Measurements from ENCODE around the gene TRAF7.
"Not testable (repeated sequence)": the region's sequence is repeated elsewhere in the genome, so short reads cannot be mapped to it uniquely, and the experiment has no call there.

The TRAF7 gene

GRCh38 chr16:2122429-2122828 is 33.2 kb upstream of the TRAF7 start:
- DNase-seq (ENCODE audit: low spot score), result no peak

GRCh38 chr16:2122934-2123683 is 32.5 kb upstream of the TRAF7 start:
- DNase-seq (ENCODE audit: low spot score), result not testable (repeated sequence)

GRCh38 chr16:2123706-2124376 is 31.7 kb upstream of the TRAF7 start:
- DNase-seq (ENCODE audit: low spot score), result not testable (repeated sequence)

- not testable (repeated sequence) for DNase-seq (ENCODE audit: low spot score)
Observed at GRCh38 chr16:2124377-2124693, 31.2 kb upstream of the TRAF7 start.

GRCh38 chr16:2124694-2125444 is 30.7 kb upstream of the TRAF7 start:
- peak; percentile 66 for DNase-seq (ENCODE audit: low spot score)

DNA sequence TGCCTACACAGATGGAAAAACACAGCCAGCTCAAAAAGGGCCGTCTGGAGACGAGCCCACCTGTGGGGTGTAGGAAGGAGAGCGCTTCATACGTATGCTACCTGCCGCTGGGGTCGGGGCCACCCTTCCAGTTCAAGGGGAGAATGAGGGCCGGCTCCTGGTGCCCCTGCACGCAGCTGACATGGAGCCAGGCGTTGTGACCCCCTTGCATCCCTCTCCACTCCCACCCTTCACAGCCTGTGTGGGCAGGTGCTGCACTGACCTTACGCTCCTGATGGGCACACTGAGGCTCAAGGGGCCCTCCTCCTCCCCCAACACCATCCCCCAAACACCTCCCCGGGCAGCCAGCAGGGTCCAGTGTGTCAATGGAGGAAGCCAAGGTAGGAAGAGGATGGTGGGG is 30.0 kb upstream of the TRAF7 start:
- DNase-seq (ENCODE audit: low spot score), result not testable (repeated sequence)

DNA sequence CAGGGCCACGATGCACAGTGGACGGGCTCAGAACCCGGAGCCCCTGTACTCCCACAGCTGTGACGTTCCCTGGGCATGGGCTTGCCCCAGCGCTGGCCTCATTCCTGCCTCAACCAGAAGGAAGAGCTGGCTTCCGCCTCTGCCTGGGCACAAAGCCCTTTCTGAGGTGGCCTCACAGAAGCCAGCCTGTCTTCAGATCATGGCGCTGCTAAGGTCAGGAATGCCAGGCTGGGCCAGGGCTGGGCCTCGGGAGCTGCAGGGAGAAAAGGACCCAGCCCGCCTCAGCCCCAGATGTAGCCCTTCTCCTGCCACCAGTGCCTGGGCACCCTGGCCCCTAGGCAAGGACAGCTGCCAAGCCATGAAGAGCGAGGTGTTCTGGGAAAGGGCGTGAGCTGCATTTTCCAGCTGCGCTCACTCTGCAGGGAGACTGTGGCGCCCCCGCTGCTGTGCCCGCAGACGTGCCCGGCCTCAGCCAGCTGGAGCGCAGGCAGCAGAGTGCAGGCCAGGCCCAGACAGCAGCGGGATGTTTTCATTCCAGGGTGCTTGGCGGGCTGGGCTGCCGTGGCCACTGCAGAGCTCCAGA is 29.3 kb upstream of the TRAF7 start:
- not testable (repeated sequence) for DNase-seq (ENCODE audit: low spot score)

DNA sequence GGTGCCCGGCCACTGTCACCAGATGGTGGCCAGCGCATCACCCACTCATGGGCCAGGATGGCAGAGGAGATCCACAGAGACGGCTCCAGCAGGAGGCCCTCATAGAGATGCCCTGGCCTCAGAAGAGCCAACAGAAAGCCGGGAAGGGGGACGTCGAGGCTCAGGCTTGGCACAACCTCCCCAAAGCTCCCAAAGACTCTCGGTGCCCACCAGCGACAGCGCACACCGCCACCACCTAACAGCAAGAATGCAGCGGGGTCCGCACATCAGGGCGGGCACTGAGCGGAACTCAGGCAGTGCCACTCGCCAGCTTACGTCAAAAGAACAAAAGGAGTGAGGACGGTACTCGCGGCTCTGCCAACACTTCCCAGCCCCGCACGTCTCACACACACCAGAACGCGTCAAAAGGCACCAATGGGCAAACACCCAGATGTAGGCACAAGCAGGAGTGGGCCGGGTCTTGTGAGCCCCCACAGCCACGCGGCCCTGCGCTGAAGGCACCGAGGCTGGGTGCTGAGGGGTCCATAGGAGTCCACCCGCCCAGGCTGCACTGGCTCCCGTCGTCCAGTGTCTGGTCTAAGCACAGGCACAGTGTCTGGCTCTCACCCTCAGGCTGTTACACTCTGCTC is 28.5 kb upstream of the TRAF7 start:
- DNase-seq (ENCODE audit: low spot score), result not testable (repeated sequence)

GRCh38 chr16:2127630-2128280 is 27.8 kb upstream of the TRAF7 start:
- not testable (repeated sequence) for DNase-seq (ENCODE audit: low spot score)

DNA sequence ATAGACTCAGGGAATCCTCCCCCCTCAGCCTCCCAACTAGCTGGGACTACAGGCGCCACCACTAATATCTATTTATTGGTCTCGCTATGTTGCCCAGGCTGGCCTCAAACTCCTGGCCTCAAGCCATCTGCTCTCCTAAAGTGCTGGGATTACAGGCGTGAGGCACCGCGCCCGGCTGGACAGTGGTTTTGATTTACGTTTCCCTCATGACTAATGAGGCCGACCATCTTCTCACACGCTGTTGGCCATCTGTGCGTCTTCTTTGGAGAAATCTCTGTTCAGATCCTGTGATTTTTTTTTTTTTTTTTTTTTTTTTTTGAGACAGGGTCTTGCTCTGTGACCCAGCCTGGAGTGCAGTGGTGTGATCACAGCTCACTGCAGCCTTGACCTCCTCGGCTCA is 26.3 kb upstream of the TRAF7 start:
- not testable (repeated sequence) for DNase-seq (ENCODE audit: low spot score)

- not testable (repeated sequence) for DNase-seq (ENCODE audit: low spot score)
Observed at GRCh38 chr16:2129890-2130447, 25.6 kb upstream of the TRAF7 start.

- not testable (repeated sequence) for DNase-seq (ENCODE audit: low spot score)
Observed at GRCh38 chr16:2133797-2134196, 21.8 kb upstream of the TRAF7 start.

GRCh38 chr16:2135071-2135470 is 20.5 kb upstream of the TRAF7 start:
- not testable (repeated sequence) for DNase-seq (ENCODE audit: low spot score)

DNA sequence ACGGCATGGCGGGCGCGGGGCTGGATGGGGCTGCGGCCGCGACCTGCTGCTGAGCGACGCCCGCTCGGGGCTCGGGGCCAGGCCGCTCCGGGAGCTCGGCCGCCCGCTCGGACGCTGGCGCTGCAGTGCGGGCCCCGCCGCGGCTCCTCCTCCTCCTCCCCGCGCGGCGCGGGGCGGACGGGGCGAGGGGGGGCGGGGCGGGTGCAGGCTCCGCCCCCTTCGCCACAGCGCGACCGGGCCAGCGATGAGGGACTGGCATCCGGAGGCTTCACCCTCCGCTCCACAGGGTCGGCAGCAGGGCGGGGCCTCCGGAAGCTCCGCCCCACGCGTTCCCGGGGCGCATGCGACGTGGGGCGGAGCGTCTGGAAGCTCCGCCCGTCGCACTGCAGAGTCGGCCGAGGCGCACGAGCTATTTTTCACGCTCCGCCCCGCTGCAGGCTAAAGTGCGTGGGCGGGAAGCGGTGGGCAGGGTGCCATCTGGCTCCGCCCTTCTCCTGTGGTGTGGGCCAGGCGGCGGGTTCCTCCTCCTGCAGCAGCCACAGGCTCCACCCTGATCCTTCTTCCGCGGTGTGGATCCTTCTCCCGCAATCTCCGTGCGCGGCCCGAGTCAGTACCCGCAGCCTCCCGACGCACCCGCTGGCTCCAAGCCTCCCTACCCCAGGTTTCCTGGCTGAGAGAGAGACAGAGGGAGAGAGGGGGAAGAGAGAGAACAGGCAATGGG is 19.7 kb upstream of the TRAF7 start, which contains the start of gene PKD1:
TSS of gene PKD1 (minus strand) at position 129 of the 721 bp plus-strand sequence. CDS start 209 bp downstream, outside the sequence.
- DNase-seq (ENCODE audit: low spot score), result peak; percentile 75

DNA sequence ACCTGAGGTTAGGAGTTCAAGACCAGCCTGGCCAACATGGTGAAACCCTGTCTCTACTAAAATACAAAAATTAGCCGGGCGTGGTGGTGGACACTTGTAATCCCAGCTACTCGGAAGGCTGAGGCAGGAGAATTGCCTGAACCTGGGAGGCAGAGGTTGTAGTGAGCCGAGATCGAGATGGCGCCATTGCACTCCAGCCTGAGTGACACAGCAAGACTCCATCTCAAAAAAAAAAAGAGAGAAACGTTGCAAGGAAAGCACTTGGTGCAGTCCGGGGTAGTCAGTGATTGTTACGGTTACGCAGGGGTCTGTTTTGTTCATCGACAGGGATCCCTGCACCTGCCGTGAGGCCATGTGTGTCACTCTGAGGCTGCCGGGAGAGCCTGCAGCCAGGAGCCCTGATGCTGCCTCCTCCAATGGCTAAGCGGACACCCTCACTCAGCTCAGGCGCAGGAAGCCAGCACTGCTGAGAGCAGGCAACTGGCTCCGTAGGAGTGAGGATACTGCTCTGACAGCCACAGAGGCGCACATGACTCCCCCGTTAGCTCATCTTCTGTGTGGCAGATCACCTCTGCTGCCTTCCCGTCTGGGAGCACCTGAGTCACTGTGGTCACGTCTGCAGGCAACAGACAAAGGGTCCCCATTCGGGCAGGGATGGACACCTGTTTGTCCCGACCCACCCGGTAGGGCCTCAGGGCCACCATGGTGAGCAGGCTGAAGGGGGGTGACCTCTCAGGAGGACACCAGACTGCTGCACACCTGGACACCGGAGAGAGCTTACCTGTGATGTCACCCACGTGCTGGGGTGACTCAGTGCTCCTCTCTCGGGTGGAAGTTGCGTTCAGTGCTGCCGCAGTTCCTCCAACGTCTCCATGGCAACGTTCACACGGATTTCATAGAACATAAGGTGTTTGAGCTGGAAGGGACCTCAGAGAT is 12.4 kb upstream of the TRAF7 start:
- no peak for DNase-seq (ENCODE audit: low spot score)

DNA sequence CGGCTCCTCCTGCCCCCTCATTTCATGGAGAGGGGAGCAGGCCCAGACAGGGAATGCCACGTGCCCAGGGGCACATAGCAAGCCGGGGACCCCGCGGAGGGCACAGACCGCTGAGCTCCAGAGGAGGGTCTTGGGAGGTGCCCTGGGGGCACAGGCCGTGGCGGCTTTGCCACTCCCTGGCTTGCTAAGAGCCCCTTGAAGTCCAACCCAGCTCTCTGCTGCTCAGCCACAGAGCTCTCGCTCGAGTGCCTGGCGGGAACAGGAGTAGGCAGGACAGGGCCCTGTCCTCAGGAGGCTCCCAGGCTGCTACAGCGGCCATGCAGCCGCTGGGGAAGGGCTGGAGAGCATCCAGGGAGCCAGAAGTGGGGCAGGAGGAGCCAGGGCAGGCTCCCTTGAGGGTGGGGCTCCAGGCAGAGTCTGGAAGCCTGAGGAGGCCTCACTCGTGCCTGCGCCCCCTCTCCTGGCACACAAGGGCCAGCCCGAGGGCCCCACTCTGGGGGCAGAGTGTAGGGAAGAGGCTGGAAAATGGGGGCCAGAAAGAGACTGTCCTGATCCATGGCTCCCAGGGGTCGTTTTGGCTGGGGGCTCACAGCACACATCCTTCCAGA is 11.6 kb upstream of the TRAF7 start:
- no peak for DNase-seq (ENCODE audit: low spot score)

- DNase-seq (ENCODE audit: low spot score), result no peak
Observed at GRCh38 chr16:2145843-2146242, 9.7 kb upstream of the TRAF7 start.

- no peak for DNase-seq (ENCODE audit: low spot score)
Observed at GRCh38 chr16:2147378-2147777, 8.2 kb upstream of the TRAF7 start.
